RWPE1 (cell line): ENCODE results near the gene RPL13A.
"Not testable (repeated sequence)": the region's sequence is repeated elsewhere in the genome, so short reads cannot be mapped to it uniquely, and the experiment has no call there.

ENCODE experiments used
- CTCF ChIA-PET: fragments of 350-600 bp; sonication (Branson Sonifier 250); formaldehyde crosslinking; extraction: SDS; loops from one replicate; lab custom pipeline; 2021; lab: Yijun Ruan, JAX
- POLR2A ChIA-PET: fragments of 400-600 bp; formaldehyde crosslinking; extraction: SDS; loops from one replicate; lab custom pipeline; 2020; ENCODE audit warnings: antibody characterized with exemption; ENCODE audit not compliant: low non-redundant PET; lab: Yijun Ruan, JAX
- DNase-seq: peaks from one replicate; pipeline ENCODE4 v3.0.0; 2012; ENCODE audit warnings: low spot score
- H3K27ac ChIP-seq: fragments of 450-650 bp; 2 replicates; pipeline ENCODE4 v1.5.1; 2017
- CTCF ChIP-seq: fragments of 450-650 bp; conservative IDR thresholded peaks from 2 replicates; pipeline ENCODE4 v1.5.1; 2017; ENCODE audit warnings: low read depth, mild to moderate bottlenecking

Gene RPL13A

GRCh38 chr19:49441960-49442350 lies 45.5 kb upstream of the RPL13A start:
- H3K27ac ChIP-seq = peak overlapping the region; percentile 84
- TF ChIP-seq CTCF = no peak
- no peak for DNase-seq
- ChIA-PET POLR2A (no interaction called here), CTCF (interaction anchor here (0.9 to 1.2 kb wide), 2 partner anchors 15 to 50 kb away, joined by 3 to 9 read pairs; no protein-coding TSS in a partner anchor)

- no peak for TF ChIP-seq CTCF
- peak overlapping the region; percentile 84 for H3K27ac ChIP-seq
- POLR2A ChIA-PET = no interaction called here
- CTCF ChIA-PET = interaction anchor here (0.9 to 1.2 kb wide), 3 partner anchors 15 to 50 kb away, joined by 3 to 9 read pairs (median 3); no protein-coding TSS in a partner anchor
- no peak for DNase-seq
These were observed 45.1 kb upstream of the RPL13A start for GRCh38 chr19:49442354-49442753.

- peak; percentile 86 for DNase-seq
- peak overlapping the region; percentile 84 for H3K27ac ChIP-seq
- ChIA-PET CTCF (interaction anchor here (0.6 to 1.7 kb wide), 9 partner anchors 16 to 961 kb away, joined by 3 to 9 read pairs (median 3); no protein-coding TSS in a partner anchor), POLR2A (no interaction called here)
- no peak for TF ChIP-seq CTCF
These were observed 44.5 kb upstream of the RPL13A start for GRCh38 chr19:49442771-49443365.

GRCh38 chr19:49443366-49444099 lies 43.9 kb upstream of the RPL13A start:
- peak; percentile 89 for DNase-seq
- H3K27ac ChIP-seq = peak overlapping the region; percentile 84
- TF ChIP-seq CTCF = peak; percentile 96
- POLR2A ChIA-PET = no interaction called here
- CTCF ChIA-PET = interaction anchor here (0.6 to 1.7 kb wide), 10 partner anchors 23 to 961 kb away, joined by 3 to 6 read pairs (median 3); no protein-coding TSS in a partner anchor

GRCh38 chr19:49444100-49444700 lies 43.2 kb upstream of the RPL13A start:
- CTCF ChIA-PET = interaction anchor here (0.6 to 1.7 kb wide), 7 partner anchors 48 to 1013 kb away, joined by 3 to 8 read pairs (median 6); no protein-coding TSS in a partner anchor
- peak overlapping the region; percentile 84; the same call in 1 of the 2 replicates for H3K27ac ChIP-seq
- DNase-seq, POLR2A ChIA-PET: not testable (repeated sequence)

GRCh38 chr19:49445997-49446396 lies 41.4 kb upstream of the RPL13A start:
- DNase-seq = no peak
- POLR2A ChIA-PET = no interaction called here
- TF ChIP-seq CTCF = no peak
- peak overlapping the region; percentile 49 for H3K27ac ChIP-seq
- CTCF ChIA-PET = interaction anchor here (0.6 to 1.6 kb wide), 2 partner anchors 54 to 245 kb away, joined by 3 to 6 read pairs; no protein-coding TSS in a partner anchor
